CD4-positive, alpha-beta T cell treated with Interleukin-15 for 1 hour (primary cell): Measurements from ENCODE around the gene CADPS2.
"Not testable (repeated sequence)": the region's sequence is repeated elsewhere in the genome, so short reads cannot be mapped to it uniquely, and the experiment has no call there.

ENCODE experiments used
- DNase-seq: peaks from one replicate; pipeline ENCODE4 v3.0.0-alpha.2; 2020

The CADPS2 gene

GRCh38 chr7:122849322-122849956 lies 36.8 kb downstream of the CADPS2 start:
- DNase-seq = no peak

GRCh38 chr7:122847871-122848473 lies 38.3 kb downstream of the CADPS2 start:
- DNase-seq = no peak

GRCh38 chr7:122846591-122846990 lies 39.7 kb downstream of the CADPS2 start:
- DNase-seq = no peak

GRCh38 chr7:122845286-122845685 lies 41.0 kb downstream of the CADPS2 start:
- no peak for DNase-seq

- no peak for DNase-seq
These were observed 41.9 kb downstream of the CADPS2 start for GRCh38 chr7:122844191-122844988.

- no peak for DNase-seq
These were observed 43.3 kb downstream of the CADPS2 start for GRCh38 chr7:122842971-122843370.

- DNase-seq = not testable (repeated sequence)
These were observed 50.0 kb downstream of the CADPS2 start for GRCh38 chr7:122836286-122836685.

GRCh38 chr7:122834571-122834942 lies 51.7 kb downstream of the CADPS2 start:
- not testable (repeated sequence) for DNase-seq

- no peak for DNase-seq
These were observed 52.2 kb downstream of the CADPS2 start for GRCh38 chr7:122833888-122834570.

- DNase-seq = no peak
These were observed 54.8 kb downstream of the CADPS2 start for GRCh38 chr7:122831436-122831835.

GRCh38 chr7:122829962-122830361 lies 56.3 kb downstream of the CADPS2 start:
- no peak for DNase-seq

GRCh38 chr7:122827763-122828162 lies 58.5 kb downstream of the CADPS2 start:
- DNase-seq = no peak

GRCh38 chr7:122813845-122814244 lies 72.4 kb downstream of the CADPS2 start:
- DNase-seq = no peak

- no peak for DNase-seq
These were observed 82.4 kb downstream of the CADPS2 start for GRCh38 chr7:122803851-122804250.

GRCh38 chr7:122803323-122803722 lies 82.9 kb downstream of the CADPS2 start:
- DNase-seq = no peak

- DNase-seq = no peak
These were observed 83.9 kb downstream of the CADPS2 start for GRCh38 chr7:122802301-122802751.

GRCh38 chr7:122791959-122792545 lies 94.2 kb downstream of the CADPS2 start:
- no peak for DNase-seq

- DNase-seq = no peak
These were observed 95.7 kb downstream of the CADPS2 start for GRCh38 chr7:122790591-122790990.

- DNase-seq = no peak
These were observed 96.1 kb downstream of the CADPS2 start for GRCh38 chr7:122790132-122790531.

- DNase-seq = no peak
These were observed 97.1 kb downstream of the CADPS2 start for GRCh38 chr7:122789156-122789555.

- no peak for DNase-seq
These were observed 115.4 kb downstream of the CADPS2 start for GRCh38 chr7:122770686-122771335.

GRCh38 chr7:122768827-122769226 lies 117.4 kb downstream of the CADPS2 start:
- no peak for DNase-seq
